Measurements from ENCODE around the gene FBXO8. TPM values are rescaled to one million over a fixed set of nuclear protein-coding genes. Genes with fewer than 3 reads are reported as not detected.

The FBXO8 gene
- total RNA-seq, 1 experiment from 2014 or later = 8.2 TPM

- BruUV-seq (replicated peaks) = no TSS peak
- TF ChIP-seq EZH2phosphoT487 (IDR thresholded peaks at IDR 0.05; ENCODE audit: borderline replicate concordance, low read length) = no peak
- TF ChIP-seq, protein P1, sequence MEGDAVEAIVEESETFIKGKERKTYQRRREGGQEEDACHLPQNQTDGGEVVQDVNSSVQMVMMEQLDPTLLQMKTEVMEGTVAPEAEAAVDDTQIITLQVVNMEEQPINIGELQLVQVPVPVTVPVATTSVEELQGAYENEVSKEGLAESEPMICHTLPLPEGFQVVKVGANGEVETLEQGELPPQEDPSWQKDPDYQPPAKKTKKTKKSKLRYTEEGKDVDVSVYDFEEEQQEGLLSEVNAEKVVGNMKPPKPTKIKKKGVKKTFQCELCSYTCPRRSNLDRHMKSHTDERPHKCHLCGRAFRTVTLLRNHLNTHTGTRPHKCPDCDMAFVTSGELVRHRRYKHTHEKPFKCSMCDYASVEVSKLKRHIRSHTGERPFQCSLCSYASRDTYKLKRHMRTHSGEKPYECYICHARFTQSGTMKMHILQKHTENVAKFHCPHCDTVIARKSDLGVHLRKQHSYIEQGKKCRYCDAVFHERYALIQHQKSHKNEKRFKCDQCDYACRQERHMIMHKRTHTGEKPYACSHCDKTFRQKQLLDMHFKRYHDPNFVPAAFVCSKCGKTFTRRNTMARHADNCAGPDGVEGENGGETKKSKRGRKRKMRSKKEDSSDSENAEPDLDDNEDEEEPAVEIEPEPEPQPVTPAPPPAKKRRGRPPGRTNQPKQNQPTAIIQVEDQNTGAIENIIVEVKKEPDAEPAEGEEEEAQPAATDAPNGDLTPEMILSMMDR (conservative IDR thresholded peaks at IDR 0.05; ENCODE audit: low read depth, low read length) = no peak
- no peak for TF ChIP-seq EZH2 (IDR thresholded peaks at IDR 0.05; ENCODE audit: low read length, unreplicated experiment)
- H3K4me1 ChIP-seq (ENCODE audit: insufficient read depth, low read length) = peaks cover 11% of the 10 kb centered on the region
- H2AFZ ChIP-seq (ENCODE audit: low read length) = no peak overlapping the region
- H3K9me3 ChIP-seq (ENCODE audit: low read length) = no peaks in the 10 kb centered on the region
- H3K36me3 ChIP-seq (ENCODE audit: low read depth, low read length) = no peaks in the 10 kb centered on the region
- H3K79me2 ChIP-seq (ENCODE audit: low read length) = no peaks in the 10 kb centered on the region
- H3K27me3 ChIP-seq (ENCODE audit: low read length) = no peaks in the 10 kb centered on the region
- DNase-seq = no peak
- H3K27ac ChIP-seq (ENCODE audit: low read length) = no peak overlapping the region
- no peak overlapping the region for H3K4me3 ChIP-seq (ENCODE audit: low read length)
- intact Hi-C loops (cut with micrococcal nuclease) = no loop called here
- ChIA-PET CTCF (no interaction called here), POLR2A (ENCODE audit: unreplicated experiment) (no interaction called here)
- no peaks in the 10 kb centered on the region for H3K9me2 ChIP-seq (replicated peaks; ENCODE audit: low read length)
- no peaks in the 10 kb centered on the region for H3F3A ChIP-seq (ENCODE audit: low read length, unreplicated experiment)
- no peaks in the 10 kb centered on the region for H4K20me1 ChIP-seq (ENCODE audit: low read length)
- H3K9ac ChIP-seq (ENCODE audit: low read length) = no peak overlapping the region
- no peak for ATAC-seq
- H3K4me2 ChIP-seq (ENCODE audit: low read length) = no peak overlapping the region
Measured at GRCh38 chr4:174207367-174207766, 76.1 kb downstream of the FBXO8 start.

- no TSS peak for BruUV-seq (replicated peaks)
- ChIA-PET POLR2A (ENCODE audit: unreplicated experiment) (no interaction called here), CTCF (no interaction called here)
- TF ChIP-seq, protein P1 (conservative IDR thresholded peaks at IDR 0.05; ENCODE audit: low read depth, low read length) = no peak
- no peak for TF ChIP-seq EZH2phosphoT487 (IDR thresholded peaks at IDR 0.05; ENCODE audit: borderline replicate concordance, low read length)
- no peak for TF ChIP-seq EZH2 (IDR thresholded peaks at IDR 0.05; ENCODE audit: low read length, unreplicated experiment)
- Histone ChIP-seq H3K4me3 (ENCODE audit: low read length) (no peak overlapping the region), H3K4me1 (ENCODE audit: insufficient read depth, low read length) (peaks cover 2% of the 10 kb centered on the region), H3K4me2 (ENCODE audit: low read length) (no peak overlapping the region), H3K9ac (ENCODE audit: low read length) (no peak overlapping the region), H3K36me3 (ENCODE audit: low read depth, low read length) (no peaks in the 10 kb centered on the region), H3F3A (ENCODE audit: low read length, unreplicated experiment) (no peaks in the 10 kb centered on the region), H3K9me2 (replicated peaks; ENCODE audit: low read length) (no peaks in the 10 kb centered on the region), H3K79me2 (ENCODE audit: low read length) (no peaks in the 10 kb centered on the region), H3K27me3 (ENCODE audit: low read length) (no peaks in the 10 kb centered on the region), H2AFZ (ENCODE audit: low read length) (no peak overlapping the region), H3K9me3 (ENCODE audit: low read length) (no peaks in the 10 kb centered on the region), H4K20me1 (ENCODE audit: low read length) (no peaks in the 10 kb centered on the region), H3K27ac (ENCODE audit: low read length) (no peak overlapping the region)
- ATAC-seq = no peak
- intact Hi-C loops (cut with micrococcal nuclease) = no loop called here
- DNase-seq = no peak
Measured at GRCh38 chr4:174204164-174204831, 79.2 kb downstream of the FBXO8 start.

DNA sequence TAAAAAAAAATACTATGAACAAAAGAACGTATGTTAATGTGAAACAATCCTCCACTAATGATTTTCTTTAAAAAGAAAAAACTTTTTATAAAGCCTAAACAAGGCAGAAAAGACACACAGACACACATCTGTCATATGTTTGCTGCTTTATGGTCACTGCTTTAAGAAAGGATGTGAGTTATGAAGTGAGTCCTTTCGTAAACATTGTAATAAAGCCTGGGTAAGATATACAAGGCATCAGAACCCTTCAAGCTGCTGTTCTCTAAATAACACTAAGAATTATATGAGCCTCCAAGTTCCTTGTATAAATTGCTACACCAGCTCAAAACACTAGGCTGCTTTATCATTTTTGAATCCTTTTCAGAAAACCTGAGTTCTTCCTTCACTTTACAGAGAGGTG is 81.6 kb downstream of the FBXO8 start:
- no peak for TF ChIP-seq EZH2 (IDR thresholded peaks at IDR 0.05; ENCODE audit: low read length, unreplicated experiment)
- TF ChIP-seq EZH2phosphoT487 (IDR thresholded peaks at IDR 0.05; ENCODE audit: borderline replicate concordance, low read length) = no peak
- TF ChIP-seq, protein P1 (conservative IDR thresholded peaks at IDR 0.05; ENCODE audit: low read depth, low read length) = no peak
- Histone ChIP-seq H3K4me3 (ENCODE audit: low read length) (no peak overlapping the region), H3K4me2 (ENCODE audit: low read length) (no peak overlapping the region), H4K20me1 (ENCODE audit: low read length) (no peaks in the 10 kb centered on the region), H3K9ac (ENCODE audit: low read length) (no peak overlapping the region), H3K9me2 (replicated peaks; ENCODE audit: low read length) (no peaks in the 10 kb centered on the region), H3K36me3 (ENCODE audit: low read depth, low read length) (no peaks in the 10 kb centered on the region), H3K79me2 (ENCODE audit: low read length) (no peaks in the 10 kb centered on the region), H3K9me3 (ENCODE audit: low read length) (no peaks in the 10 kb centered on the region), H3K4me1 (ENCODE audit: insufficient read depth, low read length) (peaks cover 10% of the 10 kb centered on the region), H3K27me3 (ENCODE audit: low read length) (no peaks in the 10 kb centered on the region), H3K27ac (ENCODE audit: low read length) (peak overlapping the region; percentile 32), H3F3A (ENCODE audit: low read length, unreplicated experiment) (no peaks in the 10 kb centered on the region), H2AFZ (ENCODE audit: low read length) (no peak overlapping the region; the same call in 1 of the 2 replicates)
- intact Hi-C loops (cut with micrococcal nuclease) = no loop called here
- BruUV-seq (replicated peaks) = no TSS peak
- DNase-seq (peak; percentile 20), ATAC-seq (peak; percentile 83)
- POLR2A ChIA-PET (ENCODE audit: unreplicated experiment) = no interaction called here
- CTCF ChIA-PET = no interaction called here

Measured in PC-3 (cell line).